Trophoblast cell (in vitro differentiated cells and primary cell): ENCODE data around the gene PRM2.

Experiments
- DNase-seq, 2 donors: peaks; one replicate each; pipeline ENCODE4 v3.0.0-alpha.2; 2016
- H2AFZ ChIP-seq: 2 replicates; pipeline ENCODE4 v1.6.1; 2013; ENCODE audit warnings: low read length, moderate library complexity, mild to moderate bottlenecking; ENCODE audit not compliant: insufficient read depth, poor library complexity
- H2AK5ac ChIP-seq: 2 replicates; pipeline ENCODE4 v1.6.1; 2013; ENCODE audit warnings: mild to moderate bottlenecking, low read length
- H2BK120ac ChIP-seq: 2 replicates; pipeline ENCODE4 v1.6.1; 2013; ENCODE audit warnings: low read length, mild to moderate bottlenecking, moderate library complexity; ENCODE audit not compliant: insufficient read depth, poor library complexity
- H2BK12ac ChIP-seq: 2 replicates; pipeline ENCODE4 v1.6.1; 2013; ENCODE audit warnings: mild to moderate bottlenecking, low read length, moderate library complexity
- H2BK5ac ChIP-seq: 2 replicates; pipeline ENCODE4 v1.6.1; 2013; ENCODE audit warnings: low read length, low read depth, moderate library complexity, mild to moderate bottlenecking; ENCODE audit not compliant: poor library complexity
- H3K14ac ChIP-seq: 2 replicates; pipeline ENCODE4 v1.6.1; 2013; ENCODE audit warnings: mild to moderate bottlenecking, low read length
- H3K18ac ChIP-seq: 2 replicates; pipeline ENCODE4 v1.6.1; 2013; ENCODE audit warnings: mild to moderate bottlenecking, low read length
- H3K23ac ChIP-seq: 2 replicates; pipeline ENCODE4 v1.6.1; 2013; ENCODE audit warnings: low read length
- H3K27ac ChIP-seq: 2 replicates; pipeline ENCODE4 v1.5.1; 2013; ENCODE audit warnings: low read depth, mild to moderate bottlenecking, inconsistent platforms, low read length, moderate library complexity
- H3K27me3 ChIP-seq: 2 replicates; pipeline ENCODE4 v1.6.1; 2013; ENCODE audit warnings: inconsistent platforms, mild to moderate bottlenecking, low read length, moderate library complexity; ENCODE audit not compliant: insufficient read depth
- H3K36me3 ChIP-seq, 2 experiments: 1 replicate in 1 of 2; 2 replicates in 1 of 2; pipeline ENCODE4 v1.6.1; 2013; ENCODE audit warnings: low read length in 2 of 2, mild to moderate bottlenecking in 2 of 2, moderate library complexity in 1 of 2; ENCODE audit not compliant: insufficient read depth in 2 of 2, control insufficient read depth in 1 of 2
- H3K4ac ChIP-seq: 2 replicates; pipeline ENCODE4 v1.6.1; 2013; ENCODE audit warnings: low read depth, mild to moderate bottlenecking, low read length, moderate library complexity
- H3K4me1 ChIP-seq, 2 experiments: 1 replicate in 1 of 2; 2 replicates in 1 of 2; pipeline ENCODE4 v1.6.1; 2013; ENCODE audit warnings: low read length in 2 of 2, mild to moderate bottlenecking in 2 of 2, moderate library complexity in 1 of 2; ENCODE audit not compliant: insufficient read depth in 2 of 2, control insufficient read depth in 1 of 2
- H3K4me2 ChIP-seq: 2 replicates; pipeline ENCODE4 v1.6.1; 2013; ENCODE audit warnings: inconsistent platforms, mild to moderate bottlenecking, low read length, moderate library complexity
- H3K4me3 ChIP-seq: 2 replicates; pipeline ENCODE4 v1.5.1; 2013; ENCODE audit warnings: mild to moderate bottlenecking, low read depth, low read length, inconsistent platforms
- H3K79me1 ChIP-seq: one replicate; pipeline ENCODE4 v1.6.1; 2013; ENCODE audit warnings: low read length
- H3K79me2 ChIP-seq: 2 replicates; pipeline ENCODE4 v1.6.1; 2013; ENCODE audit warnings: low read length, mild to moderate bottlenecking; ENCODE audit not compliant: control insufficient read depth, insufficient read depth, poor library complexity
- H3K9ac ChIP-seq: 2 replicates; pipeline ENCODE4 v1.6.1; 2013; ENCODE audit warnings: mild to moderate bottlenecking, low read length
- H3K9me3 ChIP-seq: 2 replicates; pipeline ENCODE4 v1.6.1; 2013; ENCODE audit warnings: low read depth, mild to moderate bottlenecking, control low read depth, inconsistent platforms, low read length; ENCODE audit not compliant: insufficient read depth
- H4K12ac ChIP-seq: 2 replicates; pipeline ENCODE4 v1.6.1; 2013; ENCODE audit warnings: low read depth, mild to moderate bottlenecking, low read length, moderate library complexity
- H4K8ac ChIP-seq: 2 replicates; pipeline ENCODE4 v1.6.1; 2013; ENCODE audit warnings: low read depth, mild to moderate bottlenecking, low read length, moderate library complexity
- H4K91ac ChIP-seq: one replicate; pipeline ENCODE4 v1.6.1; 2013; ENCODE audit warnings: low read depth, mild to moderate bottlenecking, low read length, moderate library complexity
- WGBS: extraction: QIAGEN DNeasy Blood & Tissue Kit; methylation state at CpG from one replicate; pipeline ENCODE4 v1.1.7; 2013; ENCODE audit warnings: missing lambda C conversion rate; ENCODE audit not compliant: insufficient read length, insufficient coverage; ENCODE audit errors: extremely low coverage; 5-methylcytosine and 5-hydroxymethylcytosine counted together

The PRM2 gene

DNA sequence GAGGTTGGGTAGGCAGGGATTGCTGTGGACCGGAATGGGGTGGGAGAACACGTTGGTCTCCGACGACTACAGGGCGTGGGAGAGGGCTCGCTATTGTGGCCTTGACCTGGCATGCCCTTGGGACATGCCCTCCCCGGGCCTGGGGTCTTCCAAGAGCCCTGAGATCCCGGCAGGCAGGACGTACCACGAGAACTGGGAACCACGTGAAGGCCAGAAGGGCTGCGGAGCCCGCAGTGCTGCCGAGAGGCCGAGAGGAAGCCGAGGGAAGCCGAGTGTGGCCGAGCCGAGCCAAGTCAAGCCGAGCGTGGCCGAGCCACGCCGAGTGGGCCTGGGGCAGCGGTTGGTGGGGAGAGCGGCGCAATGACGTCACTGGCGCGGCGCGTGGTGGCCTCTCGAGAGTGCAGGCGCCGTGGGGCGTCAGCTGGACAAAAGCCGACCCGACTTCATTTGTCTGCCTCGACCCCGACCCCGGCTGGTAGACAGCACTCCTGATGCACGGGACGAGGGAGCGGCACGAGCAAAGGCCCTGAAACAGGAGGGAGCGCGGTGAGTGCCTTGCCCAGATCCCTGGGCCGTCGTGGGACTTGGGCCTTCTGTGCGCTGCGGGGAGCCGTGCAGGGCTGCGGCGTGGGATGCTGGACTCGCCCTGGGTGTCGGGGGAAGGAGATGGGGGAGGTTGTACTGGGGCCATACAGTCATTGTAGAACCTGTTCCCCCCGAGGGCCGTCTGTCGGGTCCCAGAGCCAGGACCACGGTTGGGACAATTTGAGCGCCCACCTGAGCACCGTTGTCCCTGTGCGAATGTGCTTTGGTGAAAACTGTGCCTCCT, 26.8 kb downstream of the PRM2 start:
- H3K4me1 ChIP-seq: peaks cover 7 to 9% of the 10 kb centered on the region in 2 experiments
- H4K91ac ChIP-seq: no peak overlapping the region
- H3K4me3 ChIP-seq: no peak overlapping the region
- peak overlapping the region; percentile 13 for H4K8ac ChIP-seq
- H3K27me3 ChIP-seq: no peaks in the 10 kb centered on the region
- H3K4me2 ChIP-seq: no peak overlapping the region
- H3K79me2 ChIP-seq: peaks cover under 1% of the 10 kb centered on the region
- H3K9ac ChIP-seq: no peak overlapping the region
- no peak overlapping the region for H3K27ac ChIP-seq
- peaks cover 7 to 8% of the 10 kb centered on the region in 2 experiments for H3K36me3 ChIP-seq
- no peak overlapping the region for H4K12ac ChIP-seq
- no peak overlapping the region for H2BK120ac ChIP-seq
- DNase-seq: no peak
- peak overlapping the region; percentile 35 for H2AK5ac ChIP-seq
- no CpG with 5 or more reads among the region's 63 CpGs for WGBS
- H3K4ac ChIP-seq: no peak overlapping the region
- no peaks in the 10 kb centered on the region for H3K79me1 ChIP-seq
- H2AFZ ChIP-seq: no peak overlapping the region
- no peaks in the 10 kb centered on the region for H3K9me3 ChIP-seq
- no peak overlapping the region for H2BK12ac ChIP-seq
- no peak overlapping the region for H2BK5ac ChIP-seq
- no peak overlapping the region for H3K14ac ChIP-seq
- no peak overlapping the region for H3K18ac ChIP-seq
- no peak overlapping the region for H3K23ac ChIP-seq

DNA sequence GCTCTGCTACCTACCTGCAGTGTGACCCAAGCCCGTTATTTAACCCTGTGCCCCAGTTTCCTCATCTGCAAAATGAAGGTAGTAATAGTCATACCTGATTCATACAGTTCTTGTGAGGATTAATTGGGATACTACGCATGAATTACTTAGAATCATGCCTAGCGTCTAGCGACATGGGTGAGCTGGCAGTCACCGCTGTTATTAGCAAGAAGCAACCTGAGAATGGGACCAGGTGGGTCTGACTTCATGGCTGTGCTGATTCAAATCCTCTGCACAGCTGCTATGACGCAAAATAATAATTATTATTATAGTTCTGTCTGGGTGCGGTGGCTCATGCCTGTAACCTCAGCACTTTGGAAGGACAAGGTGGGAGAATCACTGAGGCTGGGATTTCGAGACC, 28.1 kb downstream of the PRM2 start:
- H2AK5ac ChIP-seq: no peak overlapping the region
- H3K4me3 ChIP-seq: no peak overlapping the region
- no peaks in the 10 kb centered on the region for H3K9me3 ChIP-seq

DNA sequence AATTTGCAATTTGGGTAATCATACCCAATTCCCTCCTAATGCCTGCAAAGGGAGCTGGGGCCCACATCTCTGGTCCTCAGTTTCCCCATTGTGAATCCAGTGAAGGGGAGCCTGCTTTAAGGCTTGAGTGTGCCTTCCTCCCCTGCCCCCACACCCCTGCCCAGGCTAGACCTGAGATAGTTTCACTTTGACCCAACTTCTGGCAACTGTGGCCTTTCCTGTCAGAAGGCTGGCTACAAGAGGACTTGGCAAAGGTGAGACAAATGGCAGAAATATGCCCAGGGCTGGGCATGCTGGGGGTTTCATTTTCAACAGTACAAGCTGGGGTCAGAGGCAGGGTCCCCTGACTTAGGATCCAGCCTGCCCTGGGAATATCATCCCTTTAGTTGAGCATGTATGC, 30.3 kb downstream of the PRM2 start:
- no peak overlapping the region for H3K9ac ChIP-seq
- no peak overlapping the region for H3K18ac ChIP-seq
- H3K23ac ChIP-seq: no peak overlapping the region
- no peaks in the 10 kb centered on the region for H3K79me1 ChIP-seq
- H3K4me3 ChIP-seq: no peak overlapping the region
- no peak overlapping the region for H3K27ac ChIP-seq
- H3K4me2 ChIP-seq: no peak overlapping the region
- H2AFZ ChIP-seq: no peak overlapping the region
- no peak overlapping the region for H3K4ac ChIP-seq
- no peak overlapping the region for H4K8ac ChIP-seq
- no peaks in the 10 kb centered on the region for H3K9me3 ChIP-seq
- H2BK120ac ChIP-seq: no peak overlapping the region
- H3K27me3 ChIP-seq: no peaks in the 10 kb centered on the region
- no peak overlapping the region for H3K14ac ChIP-seq
- H3K79me2 ChIP-seq: no peaks in the 10 kb centered on the region
- no peak overlapping the region for H4K91ac ChIP-seq
- H3K36me3 ChIP-seq: peaks cover 0 to 3% of the 10 kb centered on the region in 2 experiments
- DNase-seq: no peak
- H2BK5ac ChIP-seq: no peak overlapping the region
- H2BK12ac ChIP-seq: no peak overlapping the region
- no peak overlapping the region for H2AK5ac ChIP-seq
- no peak overlapping the region for H4K12ac ChIP-seq
- H3K4me1 ChIP-seq: no peaks in the 10 kb centered on the region

More for the DNA sequence above, 28.1 kb downstream of the PRM2 start:
- H3K14ac ChIP-seq: no peak overlapping the region
- H3K9ac ChIP-seq: no peak overlapping the region
- H2BK5ac ChIP-seq: no peak overlapping the region
- no peak overlapping the region for H4K91ac ChIP-seq
- H3K23ac ChIP-seq: no peak overlapping the region
- no CpG with 5 or more reads among the region's 8 CpGs for WGBS
- no peak overlapping the region for H3K27ac ChIP-seq
- no peaks in the 10 kb centered on the region for H3K27me3 ChIP-seq
- H3K36me3 ChIP-seq: peaks cover 0 to 3% of the 10 kb centered on the region in 2 experiments
- no peak overlapping the region for H3K4me2 ChIP-seq
- H3K79me1 ChIP-seq: no peaks in the 10 kb centered on the region
- no peak overlapping the region for H4K12ac ChIP-seq
- H4K8ac ChIP-seq: no peak overlapping the region
- DNase-seq: no peak
- H3K79me2 ChIP-seq: no peaks in the 10 kb centered on the region
- H2BK12ac ChIP-seq: no peak overlapping the region
- H3K4ac ChIP-seq: no peak overlapping the region
- no peak overlapping the region for H2AFZ ChIP-seq
- no peaks in the 10 kb centered on the region for H3K4me1 ChIP-seq
- no peak overlapping the region for H2BK120ac ChIP-seq
- no peak overlapping the region for H3K18ac ChIP-seq

DNA sequence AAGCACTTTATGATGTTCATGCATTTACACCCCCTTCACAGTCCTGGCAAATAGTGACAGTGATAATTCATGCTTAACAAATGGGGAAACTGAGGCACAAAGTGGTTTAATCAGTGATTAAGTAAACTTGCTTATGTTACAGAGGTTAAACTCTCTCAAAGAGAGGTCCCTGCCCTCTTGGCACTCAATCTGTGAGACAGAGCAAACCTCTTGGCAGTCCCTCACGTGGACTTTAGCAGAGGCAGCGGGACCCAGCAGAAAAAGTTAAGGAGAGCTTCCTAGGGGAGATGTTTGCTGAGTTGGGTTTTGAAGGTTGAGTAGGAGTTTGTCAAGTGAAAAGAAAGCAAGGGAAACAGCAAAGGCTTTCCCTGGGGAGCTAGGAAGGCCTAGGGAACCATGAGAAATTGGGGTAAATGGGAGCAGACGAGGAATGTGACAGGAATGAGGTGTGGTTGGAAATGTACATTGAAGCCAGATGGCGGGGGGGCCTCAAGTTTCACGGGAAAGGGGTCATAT, 31.0 kb downstream of the PRM2 start:
- H2AK5ac ChIP-seq: no peak overlapping the region

More for the DNA sequence above, 31.0 kb downstream of the PRM2 start:
- Histone ChIP-seq H3K18ac (no peak overlapping the region), H3K4me2 (no peak overlapping the region), H2AFZ (no peak overlapping the region), H3K14ac (no peak overlapping the region), H3K36me3 (peaks cover 0 to 3% of the 10 kb centered on the region in 2 experiments), H3K79me1 (no peaks in the 10 kb centered on the region), H3K9me3 (no peaks in the 10 kb centered on the region), H3K79me2 (no peaks in the 10 kb centered on the region), H3K27ac (no peak overlapping the region), H4K91ac (no peak overlapping the region), H2BK120ac (no peak overlapping the region), H2BK12ac (no peak overlapping the region), H3K9ac (no peak overlapping the region), H3K4me1 (no peaks in the 10 kb centered on the region), H3K27me3 (no peaks in the 10 kb centered on the region), H2BK5ac (no peak overlapping the region), H4K8ac (no peak overlapping the region), H4K12ac (no peak overlapping the region), H3K23ac (no peak overlapping the region), H3K4me3 (no peak overlapping the region), H3K4ac (no peak overlapping the region)
- WGBS: no CpG with 5 or more reads among the region's 5 CpGs
- DNase-seq: no peak
